ENCODE data around the gene KRT27.
"Not testable (repeated sequence)": the region's sequence is repeated elsewhere in the genome, so short reads cannot be mapped to it uniquely, and the experiment has no call there.

The KRT27 gene

GRCh38 chr17:40760105-40761016 lies 22.0 kb downstream of the KRT27 start:
- no peak for DNase-seq (ENCODE audit: low read depth in 2 of 3, low spot score in 2 of 3)

GRCh38 chr17:40755231-40755630 lies 27.1 kb downstream of the KRT27 start, which contains the start of gene KRT25:
Gene KRT25, minus strand, starts transcription at chr17:40755331. Its CDS starts 60 bp downstream, at chr17:40755271.
- no peak for DNase-seq (ENCODE audit: low read depth in 2 of 3, low spot score in 2 of 3)

GRCh38 chr17:40753804-40754203 lies 28.5 kb downstream of the KRT27 start:
- no peak for DNase-seq (ENCODE audit: low read depth in 2 of 3, low spot score in 2 of 3)

- no peak for DNase-seq (ENCODE audit: low read depth in 2 of 3, low spot score in 2 of 3)
These were observed 31.3 kb downstream of the KRT27 start for GRCh38 chr17:40751065-40751464.

- no peak for DNase-seq (ENCODE audit: low read depth in 2 of 3, low spot score in 2 of 3)
These were observed 32.0 kb downstream of the KRT27 start for GRCh38 chr17:40750391-40750790.

GRCh38 chr17:40748666-40749065 lies 33.7 kb downstream of the KRT27 start:
- DNase-seq (ENCODE audit: low read depth in 2 of 3, low spot score in 2 of 3), result not testable (repeated sequence)

- no peak for DNase-seq (ENCODE audit: low read depth in 2 of 3, low spot score in 2 of 3)
These were observed 43.8 kb downstream of the KRT27 start for GRCh38 chr17:40738553-40738952.

- DNase-seq (ENCODE audit: low read depth in 2 of 3, low spot score in 2 of 3), result no peak
These were observed 47.3 kb downstream of the KRT27 start for GRCh38 chr17:40735016-40735415.

GRCh38 chr17:40734018-40734417 lies 48.3 kb downstream of the KRT27 start:
- DNase-seq (ENCODE audit: low read depth in 2 of 3, low spot score in 2 of 3), result no peak

- DNase-seq (ENCODE audit: low read depth in 2 of 3, low spot score in 2 of 3), result no peak
These were observed 51.4 kb downstream of the KRT27 start for GRCh38 chr17:40730970-40731369.

GRCh38 chr17:40727447-40728231 lies 54.7 kb downstream of the KRT27 start:
- no peak for DNase-seq (ENCODE audit: low read depth in 2 of 3, low spot score in 2 of 3)

GRCh38 chr17:40726919-40727318 lies 55.4 kb downstream of the KRT27 start:
- no peak for DNase-seq (ENCODE audit: low read depth in 2 of 3, low spot score in 2 of 3)

Data from activated CD8-positive, alpha-beta memory T cell treated with anti-CD3 and anti-CD28 coated beads for 48 hours (primary cell).